ENCODE measurements around the gene NOS3.
"Not testable (repeated sequence)": the region's sequence is repeated elsewhere in the genome, so short reads cannot be mapped to it uniquely, and the experiment has no call there.

NOS3 gene

GRCh38 chr7:151017953-151018420 is 27.2 kb downstream of the NOS3 start:
- Histone ChIP-seq H3K36me3 (peaks cover 7% of the 10 kb centered on the region; the same call in 1 of the 2 replicates), H3K4me2 (peak overlapping the region; percentile 100), H3K27me3 (peaks cover 14% of the 10 kb centered on the region), H3K9me3 (no peaks in the 10 kb centered on the region), H4K20me1 (no peaks in the 10 kb centered on the region), H3K27ac (peak overlapping the region; percentile 57), H3K9ac (peak overlapping the region; percentile 73), H3K4me3 (peak overlapping the region; percentile 68), H3K4me1 (peaks cover 76% of the 10 kb centered on the region)
- TF ChIP-seq Cebpa-rat (IDR thresholded peaks at IDR 0.05) = no peak

- H3K4me1 ChIP-seq = peaks cover 77% of the 10 kb centered on the region
- H3K27me3 ChIP-seq = peaks cover 14% of the 10 kb centered on the region
- H3K9me3 ChIP-seq = no peaks in the 10 kb centered on the region
- no peak for TF ChIP-seq Cebpa-rat (IDR thresholded peaks at IDR 0.05)
- H3K4me3 ChIP-seq = peak overlapping the region; percentile 68
- H3K9ac ChIP-seq = peak overlapping the region; percentile 73
- H3K4me2 ChIP-seq = peak overlapping the region; percentile 100
- H4K20me1 ChIP-seq = no peaks in the 10 kb centered on the region
- H3K27ac ChIP-seq = peak overlapping the region; percentile 57
- peaks cover 7% of the 10 kb centered on the region; the same call in 1 of the 2 replicates for H3K36me3 ChIP-seq
Measured at GRCh38 chr7:151018421-151019129, 27.8 kb downstream of the NOS3 start.

- peak overlapping the region; percentile 68 for H3K4me3 ChIP-seq
- no peaks in the 10 kb centered on the region for H4K20me1 ChIP-seq
- H3K27ac ChIP-seq = peak overlapping the region; percentile 57
- peaks cover 4% of the 10 kb centered on the region; the same call in 1 of the 2 replicates for H3K36me3 ChIP-seq
- peaks cover 14% of the 10 kb centered on the region for H3K27me3 ChIP-seq
- TF ChIP-seq Cebpa-rat (IDR thresholded peaks at IDR 0.05) = no peak
- peak overlapping the region; percentile 100 for H3K4me2 ChIP-seq
- H3K9ac ChIP-seq = peak overlapping the region; percentile 73; the same call in 1 of the 2 replicates
- no peaks in the 10 kb centered on the region for H3K9me3 ChIP-seq
- H3K4me1 ChIP-seq = peaks cover 76% of the 10 kb centered on the region
Measured at GRCh38 chr7:151019130-151019447, 28.3 kb downstream of the NOS3 start.

GRCh38 chr7:151020231-151020630 is 29.4 kb downstream of the NOS3 start:
- H3K27ac ChIP-seq = no peak overlapping the region
- H3K4me3 ChIP-seq = no peak overlapping the region
- no peaks in the 10 kb centered on the region for H4K20me1 ChIP-seq
- no peak for TF ChIP-seq Cebpa-rat (IDR thresholded peaks at IDR 0.05)
- H3K27me3 ChIP-seq = peaks cover 14% of the 10 kb centered on the region
- H3K4me2 ChIP-seq = peak overlapping the region; percentile 100
- H3K9ac ChIP-seq = no peak overlapping the region
- H3K36me3 ChIP-seq = no peaks in the 10 kb centered on the region
- no peaks in the 10 kb centered on the region for H3K9me3 ChIP-seq
- H3K4me1 ChIP-seq = peaks cover 64% of the 10 kb centered on the region

GRCh38 chr7:151023232-151023631 is 32.4 kb downstream of the NOS3 start:
- peak overlapping the region; percentile 72 for H3K4me2 ChIP-seq
- no peaks in the 10 kb centered on the region for H3K36me3 ChIP-seq
- H3K27ac ChIP-seq = no peak overlapping the region
- H4K20me1 ChIP-seq = no peaks in the 10 kb centered on the region
- peaks cover 47% of the 10 kb centered on the region for H3K4me1 ChIP-seq
- H3K4me3 ChIP-seq = no peak overlapping the region
- TF ChIP-seq Cebpa-rat (IDR thresholded peaks at IDR 0.05) = no peak
- H3K9ac ChIP-seq = peak overlapping the region; percentile 13; the same call in 1 of the 2 replicates
- H3K9me3 ChIP-seq = no peaks in the 10 kb centered on the region
- peaks cover 18% of the 10 kb centered on the region for H3K27me3 ChIP-seq

GRCh38 chr7:151024435-151025056 is 33.7 kb downstream of the NOS3 start, which contains the start of gene ATG9B:
Gene ATG9B, minus strand, starts transcription at chr7:151024494. Its CDS starts 71 bp downstream, at chr7:151024423.
- Histone ChIP-seq H4K20me1 (no peaks in the 10 kb centered on the region), H3K4me3 (no peak within 1 kb of the TSS), H3K36me3 (no peaks in the 10 kb centered on the region), H3K9me3 (no peaks in the 10 kb centered on the region), H3K4me1 (peaks cover 41% of the 10 kb centered on the region), H3K9ac (peak within 1 kb of the TSS; percentile 13; the same call in 1 of the 2 replicates), H3K27me3 (peaks cover 5% of the 10 kb centered on the region), H3K27ac (no peak within 1 kb of the TSS), H3K4me2 (peak within 1 kb of the TSS; percentile 72)
- TF ChIP-seq Cebpa-rat (IDR thresholded peaks at IDR 0.05) = no peak

- H3K4me2 ChIP-seq = no peak overlapping the region
- H3K4me1 ChIP-seq = peaks cover 33% of the 10 kb centered on the region
- H3K27ac ChIP-seq = no peak overlapping the region
- H3K4me3 ChIP-seq = no peak overlapping the region
- H3K9ac ChIP-seq = no peak overlapping the region
- TF ChIP-seq Cebpa-rat (IDR thresholded peaks at IDR 0.05) = no peak
- H4K20me1 ChIP-seq = no peaks in the 10 kb centered on the region
- 0 out of 2 replicates have a peak, but pooled peaks cover under 1% of the 10 kb centered on the region for H3K36me3 ChIP-seq
- H3K9me3 ChIP-seq = no peaks in the 10 kb centered on the region
- H3K27me3 ChIP-seq = peaks cover 3% of the 10 kb centered on the region; the same call in 1 of the 2 replicates
Measured at GRCh38 chr7:151025924-151026671, 35.3 kb downstream of the NOS3 start.

GRCh38 chr7:151026771-151027727 is 36.2 kb downstream of the NOS3 start:
- peaks cover 33% of the 10 kb centered on the region for H3K4me1 ChIP-seq
- not testable (repeated sequence) for H3K27me3 ChIP-seq, H3K9ac ChIP-seq, H3K9me3 ChIP-seq, H3K27ac ChIP-seq, H4K20me1 ChIP-seq, H3K4me3 ChIP-seq
- 0 out of 2 replicates have a peak, but pooled peaks cover 10% of the 10 kb centered on the region for H3K36me3 ChIP-seq
- peak overlapping the region; percentile 93 for H3K4me2 ChIP-seq

GRCh38 chr7:151027728-151028130 is 36.9 kb downstream of the NOS3 start:
- Histone ChIP-seq H3K4me1 (peaks cover 33% of the 10 kb centered on the region), H3K36me3 (peaks cover 12% of the 10 kb centered on the region; the same call in 1 of the 2 replicates), H3K4me3 (peak overlapping the region; percentile 69), H3K4me2 (peak overlapping the region; percentile 93), H3K9ac (peak overlapping the region; percentile 18; the same call in 1 of the 2 replicates)
- H3K27me3 ChIP-seq, H4K20me1 ChIP-seq, H3K9me3 ChIP-seq, H3K27ac ChIP-seq: not testable (repeated sequence)

All from BLaER1 (cell line).